B cell (primary cell): Measurements from ENCODE around the gene AP4M1. TPM values are rescaled to one million over a fixed set of nuclear protein-coding genes. Genes with fewer than 3 reads are reported as not detected.

Experiments used
- ATAC-seq: fragments of 200-7000 bp; cut with Tn5 transposase; one replicate; pipeline ENCODE4 v1.10.0; 2021; ENCODE audit warnings: low read depth, mild to moderate bottlenecking, moderate number of reproducible peaks, moderate library complexity
- CTCF ChIA-PET: fragments of 350-600 bp; sonication (Branson Sonifier 250); formaldehyde crosslinking; loops from one replicate; lab custom pipeline; 2021; ENCODE audit warnings: antibody characterized with exemption, inconsistent platforms; lab: Charles Lee
- POLR2A ChIA-PET: fragments of 350-600 bp; sonication (Branson Sonifier 250); formaldehyde crosslinking; loops from one replicate; lab custom pipeline; 2021; ENCODE audit warnings: antibody characterized with exemption; lab: Charles Lee
- DNase-seq: peaks from one replicate; pipeline ENCODE4 v3.0.0; 2013
- H2AFZ ChIP-seq: 2 replicates; pipeline ENCODE4 v1.6.1; 2012; ENCODE audit warnings: mild to moderate bottlenecking, low read depth, low read length; ENCODE audit not compliant: insufficient read depth, poor library complexity, severe bottlenecking
- H3K27ac ChIP-seq, 2 donors: 1 replicate in 1 of 2; 2 replicates in 1 of 2; pipeline ENCODE4 v1.5.1; 2012 to 2013; ENCODE audit warnings: low read length in 2 of 2, mild to moderate bottlenecking in 2 of 2, moderate library complexity in 1 of 2
- H3K27me3 ChIP-seq, 4 experiments: fragments of 200-600 bp in 1 of 4; sonication (generic) in 1 of 4; replicated peaks in 1 of 4; 1 replicate in 2 of 4; 2 replicates in 2 of 4; pipeline versions ENCODE4 v1.6.1 to v1.7.0; 2013 to 2016; ENCODE audit warnings: low read length in 3 of 4, mild to moderate bottlenecking in 2 of 4, mixed read lengths in 1 of 4, moderate library complexity in 1 of 4; ENCODE audit not compliant: insufficient read depth in 4 of 4, control insufficient read depth in 3 of 4; ENCODE audit errors: control extremely low read depth in 1 of 4
- H3K36me3 ChIP-seq, 2 experiments: replicated peaks in 1 of 2; 1 replicate in 1 of 2; 2 replicates in 1 of 2; pipeline versions ENCODE4 v1.6.1 to v1.7.1; 2013; ENCODE audit warnings: low read length in 1 of 2; ENCODE audit not compliant: insufficient read depth in 2 of 2, control insufficient read depth in 1 of 2; ENCODE audit errors: control extremely low read depth in 1 of 2, extremely low read depth in 1 of 2
- H3K4me1 ChIP-seq, 2 donors: fragments of 200-600 bp in 1 of 2; sonication (generic) in 1 of 2; 1 replicate in 1 of 2; 2 replicates in 1 of 2; pipeline versions ENCODE4 v1.5.1 to v1.6.1; 2013 to 2017; ENCODE audit warnings: low read length in 2 of 2; ENCODE audit not compliant: control insufficient read depth in 2 of 2, insufficient read depth in 2 of 2
- H3K4me2 ChIP-seq: replicated peaks from 2 replicates; pipeline ENCODE3; 2012; ENCODE audit warnings: mild to moderate bottlenecking, low read depth, low read length; ENCODE audit not compliant: poor library complexity, severe bottlenecking
- H3K4me3 ChIP-seq, 5 experiments: fragments of 200-600 bp in 1 of 5; sonication (generic) in 1 of 5; 1 replicate in 3 of 5; 2 replicates in 2 of 5; pipeline versions ENCODE4 v1.5.1 to v1.7.0; 2011 to 2016; ENCODE audit warnings: low read length in 4 of 5, mild to moderate bottlenecking in 4 of 5, low read depth in 2 of 5, control low read depth in 1 of 5, moderate library complexity in 1 of 5; ENCODE audit not compliant: insufficient read depth in 1 of 5; ENCODE audit errors: control extremely low read depth in 1 of 5, extremely low read depth in 1 of 5
- H3K79me2 ChIP-seq: fragments of 200-600 bp; sonication (generic); one replicate; pipeline ENCODE4 v1.6.0; 2016; ENCODE audit warnings: low read length; ENCODE audit not compliant: control insufficient read depth, insufficient read depth
- H3K9ac ChIP-seq: fragments of 200-600 bp; sonication (generic); 2 replicates; pipeline ENCODE4 v1.6.1; 2017; ENCODE audit warnings: mild to moderate bottlenecking, low read length, moderate library complexity
- H3K9me3 ChIP-seq, 3 donors: one replicate each; pipeline versions ENCODE4 v1.6.1 to v1.7.1; 2013; ENCODE audit warnings: low read length in 2 of 3; ENCODE audit not compliant: control insufficient read depth in 2 of 3, insufficient read depth in 1 of 3; ENCODE audit errors: control extremely low read depth in 1 of 3
- H4K20me1 ChIP-seq: 2 replicates; pipeline ENCODE4 v1.6.0; 2012; ENCODE audit warnings: mild to moderate bottlenecking, low read length; ENCODE audit not compliant: insufficient read depth, control insufficient read depth, poor library complexity, severe bottlenecking
- H3K27ac Mint-ChIP-seq: one replicate; pipeline ENCODE4 v1.8.0; 2021; ENCODE audit warnings: mixed read lengths
- H3K27me3 Mint-ChIP-seq: one replicate; pipeline ENCODE4 v1.8.0; 2021; ENCODE audit warnings: mixed read lengths
- H3K4me1 Mint-ChIP-seq: one replicate; pipeline ENCODE4 v1.8.0; 2021; ENCODE audit warnings: mixed read lengths
- H3K4me3 Mint-ChIP-seq: one replicate; pipeline ENCODE4 v1.8.0; 2021; ENCODE audit warnings: mixed read lengths
- H3K9me3 Mint-ChIP-seq: one replicate; pipeline ENCODE4 v1.8.0; 2022; ENCODE audit warnings: mixed read lengths; ENCODE audit not compliant: insufficient read depth
- EZH2 ChIP-seq: IDR thresholded peaks from 2 replicates; pipeline ENCODE4 v1.6.1; 2012; ENCODE audit warnings: borderline replicate concordance, low read depth, mild to moderate bottlenecking, moderate library complexity, low read length; ENCODE audit not compliant: insufficient read depth, poor library complexity, severe bottlenecking
- WGBS: methylation state at CpG from one replicate; pipeline ENCODE4 v1.1.5; 2013; ENCODE audit warnings: missing lambda C conversion rate; ENCODE audit not compliant: insufficient coverage; 5-methylcytosine and 5-hydroxymethylcytosine counted together
- intact Hi-C: fragments of 100-400 bp; cut with micrococcal nuclease; formaldehyde crosslinking; loops from one replicate; pipeline ENCODE4 v1.10.0; 2022
- polyA plus RNA-seq: library from polyadenylated mRNA; depleted of rRNA; stranded (reverse); fragments of >200 nt; gene quantifications from 2 replicates; pipeline ENCODE4 v1.2.3, GENCODE V29; 2012
- total RNA-seq, 2 donors: library from RNA; stranded (reverse); fragments of 120-200 nt in 1 of 2; gene quantifications; 1 replicate in 1 of 2; 2 replicates in 1 of 2; pipeline versions ENCODE4 v1.2.3 to v1.2.4, GENCODE V29; 2013 to 2022
- TF ChIP-seq, protein P1 (sequence below): fragments of 200-600 bp; IDR thresholded peaks from one replicate; pipeline ENCODE4 v1.8.0; 2022; ENCODE audit warnings: antibody characterized with exemption, mild to moderate bottlenecking

AP4M1 gene
- total and polyA plus RNA-seq, 2 donors (not counting 1 experiment from before 2014, with no cell fraction given), result 9.0 to 17.6 TPM

- Histone ChIP-seq H3K4me2 (no peak overlapping the region), H3K79me2 (peaks cover 33% of the 10 kb centered on the region), H2AFZ (no peak overlapping the region), H3K27ac (no peak overlapping the region), H3K9ac (no peak overlapping the region), H4K20me1 (no peaks in the 10 kb centered on the region), H3K27me3 (no peaks in the 10 kb centered on the region), H3K4me3 (no peak overlapping the region), H3K4me1 (peaks cover 22 to 32% of the 10 kb centered on the region in 2 donors), H3K36me3 (peaks cover 0 to 5% of the 10 kb centered on the region in 2 experiments), H3K9me3 (no peaks in the 10 kb centered on the region)
- CTCF ChIA-PET, result interaction anchor here (0.6 to 1.4 kb wide), 5 partner anchors 8 to 412 kb away, joined by 3 read pairs; no protein-coding TSS in a partner anchor
- Mint-ChIP-seq H3K9me3 (no peaks in the 10 kb centered on the region), H3K4me3 (peak overlapping the region; percentile 88), H3K4me1 (peaks cover 26% of the 10 kb centered on the region), H3K27ac (no peak overlapping the region), H3K27me3 (no peaks in the 10 kb centered on the region)
- POLR2A ChIA-PET, result interaction anchor here (1.2 to 2.5 kb wide), 3 partner anchors 10 to 74 kb away, joined by 3 to 16 read pairs (median 11); partner anchors contain the start of genes GPC2, STAG3 and TRAPPC14
- ATAC-seq (no peak), DNase-seq (no peak)
- intact Hi-C loops, result loop anchor here (5.0 kb wide), 2 partner anchors 65 to 125 kb away; no protein-coding TSS in a partner anchor
- no peak for TF ChIP-seq EZH2
- TF ChIP-seq, protein P1, sequence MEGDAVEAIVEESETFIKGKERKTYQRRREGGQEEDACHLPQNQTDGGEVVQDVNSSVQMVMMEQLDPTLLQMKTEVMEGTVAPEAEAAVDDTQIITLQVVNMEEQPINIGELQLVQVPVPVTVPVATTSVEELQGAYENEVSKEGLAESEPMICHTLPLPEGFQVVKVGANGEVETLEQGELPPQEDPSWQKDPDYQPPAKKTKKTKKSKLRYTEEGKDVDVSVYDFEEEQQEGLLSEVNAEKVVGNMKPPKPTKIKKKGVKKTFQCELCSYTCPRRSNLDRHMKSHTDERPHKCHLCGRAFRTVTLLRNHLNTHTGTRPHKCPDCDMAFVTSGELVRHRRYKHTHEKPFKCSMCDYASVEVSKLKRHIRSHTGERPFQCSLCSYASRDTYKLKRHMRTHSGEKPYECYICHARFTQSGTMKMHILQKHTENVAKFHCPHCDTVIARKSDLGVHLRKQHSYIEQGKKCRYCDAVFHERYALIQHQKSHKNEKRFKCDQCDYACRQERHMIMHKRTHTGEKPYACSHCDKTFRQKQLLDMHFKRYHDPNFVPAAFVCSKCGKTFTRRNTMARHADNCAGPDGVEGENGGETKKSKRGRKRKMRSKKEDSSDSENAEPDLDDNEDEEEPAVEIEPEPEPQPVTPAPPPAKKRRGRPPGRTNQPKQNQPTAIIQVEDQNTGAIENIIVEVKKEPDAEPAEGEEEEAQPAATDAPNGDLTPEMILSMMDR, result no peak
- no CpG with 5 or more reads among the region's 2 CpGs for WGBS
Observed at GRCh38 chr7:100147278-100147677, 45.8 kb downstream of the AP4M1 start.

- Mint-ChIP-seq H3K4me1 (peaks cover 31% of the 10 kb centered on the region), H3K4me3 (peak overlapping the region; percentile 88), H3K9me3 (no peaks in the 10 kb centered on the region), H3K27me3 (no peaks in the 10 kb centered on the region), H3K27ac (peak overlapping the region; percentile 95)
- no peak for TF ChIP-seq EZH2
- TF ChIP-seq, protein P1, result no peak
- peaks cover 42% of the 10 kb centered on the region for H3K79me2 ChIP-seq
- no peaks in the 10 kb centered on the region for H3K9me3 ChIP-seq
- POLR2A ChIA-PET, result interaction anchor here (0.7 to 2.5 kb wide), 15 partner anchors 9 to 437 kb away, joined by 3 to 16 read pairs (median 5); partner anchors contain the start of genes AP4M1, GAL3ST4, GPC2 and MEPCE
- H3K9ac ChIP-seq, result peak overlapping the region; percentile 99
- peak overlapping the region; percentile 98 for H2AFZ ChIP-seq
- H3K36me3 ChIP-seq, result peaks cover 0 to 11% of the 10 kb centered on the region in 2 experiments
- DNase-seq, result no peak
- intact Hi-C loops, result loop anchor here (1.0 to 5.0 kb wide), 8 partner anchors 10 to 280 kb away; partner anchors contain the start of genes AP4M1, GPC2, MCM7 and STAG3
- CTCF ChIA-PET, result interaction anchor here (0.9 to 3.5 kb wide), 10 partner anchors 9 to 260 kb away, joined by 3 to 27 read pairs (median 3); partner anchors contain the start of genes GPC2, MCM7, STAG3 and TRAPPC14
- ATAC-seq, result no peak
- H3K4me2 ChIP-seq, result peak overlapping the region; percentile 97
- peak overlapping the region; percentile 82 to 97 for H3K27ac ChIP-seq
- peak overlapping the region; percentile 38 to 98 (median 67) for H3K4me3 ChIP-seq
- H3K27me3 ChIP-seq, result no peaks in the 10 kb centered on the region
- peaks cover 31 to 40% of the 10 kb centered on the region in 2 donors for H3K4me1 ChIP-seq
- 24% methylated on average over 13 of the region's 14 CpGs for WGBS
- H4K20me1 ChIP-seq, result no peaks in the 10 kb centered on the region
Observed at GRCh38 chr7:100148225-100148558, 46.7 kb downstream of the AP4M1 start.
